ENCODE data around the gene MBNL1. TPM values are rescaled to one million over a fixed set of nuclear protein-coding genes. Genes with fewer than 3 reads are reported as not detected.

Gene MBNL1
- total and polyA plus RNA-seq, 2 of the 13 experiments (the other 11 are each of a cell fraction or from before 2014, with no cell fraction given), result 27.1 to 55.4 TPM

DNA sequence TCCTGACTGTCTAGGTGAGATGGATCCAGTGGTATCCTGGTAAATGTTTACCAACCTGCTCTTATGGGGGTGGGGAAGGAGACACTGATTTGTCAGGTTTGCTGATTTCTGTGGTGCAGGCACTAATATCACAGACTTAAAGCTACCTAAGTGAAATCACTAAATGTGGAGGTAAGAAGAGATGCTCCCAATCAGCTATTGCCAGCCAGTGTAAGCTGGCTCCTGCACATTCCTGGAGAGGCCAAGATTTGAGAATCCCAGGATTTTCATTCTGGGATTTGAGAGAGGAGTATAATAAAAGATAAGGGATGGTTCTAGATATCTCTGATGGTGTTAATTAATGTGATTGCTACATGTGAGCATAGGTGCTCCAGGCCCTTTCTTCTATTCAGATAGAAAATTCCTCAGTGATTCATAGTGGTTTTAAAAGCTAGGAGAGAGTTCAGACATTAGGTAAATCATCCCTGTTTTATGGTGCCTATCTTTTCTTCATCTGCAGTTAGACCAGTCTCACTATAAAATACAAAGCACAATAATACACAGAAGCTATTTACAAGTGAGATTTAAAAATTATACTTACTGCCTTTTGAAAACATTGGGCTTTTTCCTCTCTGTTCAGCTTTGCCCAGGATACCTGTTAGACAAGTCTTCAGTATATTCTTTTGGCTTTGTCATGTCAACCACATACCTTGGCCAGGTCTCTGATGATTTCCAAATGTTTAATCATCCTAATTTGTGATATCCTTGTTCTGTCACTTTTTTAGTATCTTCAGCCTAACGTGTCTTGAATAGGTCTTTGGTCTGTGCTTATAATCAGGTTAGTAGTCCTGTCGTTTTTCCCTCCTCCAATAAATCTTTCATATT, 90.9 kb downstream of the MBNL1 start (continued):
- TF ChIP-seq ZNF589 (CRISPR knock-in tag; conservative IDR thresholded peaks at IDR 0.05) (no peak), RARA (CRISPR knock-in tag; IDR thresholded peaks at IDR 0.05) (no peak)

DNA sequence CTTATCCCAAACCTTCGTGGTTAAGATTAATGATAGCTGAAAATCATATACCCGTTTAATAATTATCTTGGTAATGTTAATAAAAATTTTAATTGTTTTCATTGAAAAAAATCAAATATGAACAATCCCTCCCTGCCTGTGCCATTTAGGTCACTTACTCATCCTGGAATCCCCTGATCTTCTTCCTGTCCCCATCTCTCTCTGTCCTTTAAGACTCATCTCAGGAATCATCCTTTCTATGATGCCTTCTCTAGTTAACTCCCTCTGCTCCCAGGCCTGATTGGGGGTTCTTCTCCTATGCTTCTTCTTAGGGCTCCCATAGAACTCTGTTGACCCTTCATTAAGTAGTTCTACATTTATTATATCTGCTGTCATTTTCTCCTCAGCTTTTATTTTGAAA, 91.6 kb downstream of the MBNL1 start:
- ChIA-PET CTCF (ENCODE audit: low intra/inter-chr PET ratio, low total read pairs) (no interaction called here), POLR2A (no interaction called here)
- TF ChIP-seq ZNF224 (CRISPR knock-in tag; IDR thresholded peaks at IDR 0.05) (no peak), NPAS2 (CRISPR knock-in tag; IDR thresholded peaks at IDR 0.05; ENCODE audit: borderline replicate concordance) (no peak), ZNF160 (CRISPR knock-in tag; IDR thresholded peaks at IDR 0.05) (no peak)
- H3K4me1 ChIP-seq (ENCODE audit: insufficient read depth, low read length), result peaks cover 17% of the 10 kb centered on the region
- no peaks in the 10 kb centered on the region; the same call in 1 of the 2 replicates for H4K20me1 ChIP-seq (ENCODE audit: insufficient read depth, low read length)
- peaks cover 46% of the 10 kb centered on the region for H3K79me2 ChIP-seq (ENCODE audit: insufficient read depth, low read length)
- H3K27me3 ChIP-seq (ENCODE audit: control insufficient read depth in 1 of 2, insufficient read depth in 2 of 2, low read length in 2 of 2), result no peaks in the 10 kb centered on the region
- intact Hi-C loops (cut with micrococcal nuclease; ENCODE audit: unreplicated experiment) (no loop called here), in situ Hi-C loops (cut with HindIII; ENCODE audit: extremely low pct_ligation_motif_present, low pct_unique_long_range_greater_than_20kb) (no loop called here)
- H3K36me3 ChIP-seq (replicated peaks in 1 of 2; ENCODE audit: control insufficient read depth in 1 of 2, insufficient read depth in 2 of 2, low read length in 2 of 2), result no peaks in the 10 kb centered on the region
- no peaks in the 10 kb centered on the region for H3K9me3 ChIP-seq (ENCODE audit: low read length)
- H3K27ac ChIP-seq (ENCODE audit: extremely low read length, insufficient read depth, low read length), result no peak overlapping the region
- no peak overlapping the region for H3K4me3 ChIP-seq (replicated peaks in 1 of 3; ENCODE audit: insufficient read depth in 1 of 3, low read depth in 2 of 3, low read length in 3 of 3)
- no TSS peak for BruUV-seq (replicated peaks)
- DNase-seq (ENCODE audit: low spot score) (no peak), FAIRE-seq (no peak), ATAC-seq (no peak)
- H3K4me2 ChIP-seq (ENCODE audit: low read depth, low read length), result no peak overlapping the region
- no peak overlapping the region for H2AFZ ChIP-seq (ENCODE audit: low read length)
- no peak overlapping the region for H3K9ac ChIP-seq (ENCODE audit: insufficient read depth, low read depth, low read length)
- 96% methylated on average over 2 of the region's 2 CpGs for WGBS (ENCODE audit: low lambda C conversion rate)

DNA sequence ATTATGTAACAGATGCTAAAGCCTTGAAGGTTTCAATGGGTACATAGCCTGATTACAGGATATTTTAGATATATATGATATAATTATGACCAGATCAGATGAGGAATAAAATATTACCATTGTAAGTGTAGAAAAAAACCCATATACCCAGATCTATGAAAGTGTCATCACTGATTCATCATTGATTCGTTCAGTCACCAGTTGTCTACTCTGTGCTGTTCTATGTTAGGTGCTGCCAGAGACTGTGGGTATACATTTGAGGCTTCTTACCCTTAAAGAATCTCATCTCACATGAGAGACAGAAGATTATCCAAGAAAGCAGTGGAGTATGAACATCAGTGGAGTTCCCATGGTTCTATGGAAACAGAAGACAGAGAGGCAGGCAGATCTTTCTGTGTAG, 92.2 kb downstream of the MBNL1 start:
- intact Hi-C loops (cut with micrococcal nuclease; ENCODE audit: unreplicated experiment), result no loop called here
- Histone ChIP-seq H3K36me3 (replicated peaks in 1 of 2; ENCODE audit: control insufficient read depth in 1 of 2, insufficient read depth in 2 of 2, low read length in 2 of 2) (no peaks in the 10 kb centered on the region), H3K27ac (ENCODE audit: extremely low read length, insufficient read depth, low read length) (no peak overlapping the region), H3K4me1 (ENCODE audit: insufficient read depth, low read length) (peaks cover 24% of the 10 kb centered on the region), H4K20me1 (ENCODE audit: insufficient read depth, low read length) (no peaks in the 10 kb centered on the region; the same call in 1 of the 2 replicates), H2AFZ (ENCODE audit: low read length) (no peak overlapping the region), H3K4me2 (ENCODE audit: low read depth, low read length) (no peak overlapping the region), H3K4me3 (replicated peaks in 1 of 3; ENCODE audit: insufficient read depth in 1 of 3, low read depth in 2 of 3, low read length in 3 of 3) (no peak overlapping the region), H3K27me3 (ENCODE audit: control insufficient read depth in 1 of 2, insufficient read depth in 2 of 2, low read length in 2 of 2) (no peaks in the 10 kb centered on the region), H3K79me2 (ENCODE audit: insufficient read depth, low read length) (peaks cover 48% of the 10 kb centered on the region), H3K9me3 (ENCODE audit: low read length) (no peaks in the 10 kb centered on the region), H3K9ac (ENCODE audit: insufficient read depth, low read depth, low read length) (no peak overlapping the region)
- 93% methylated on average over 1 of the region's 1 CpG for WGBS (ENCODE audit: low lambda C conversion rate)
- FAIRE-seq (no peak), ATAC-seq (no peak), DNase-seq (ENCODE audit: low spot score) (no peak)
- no TSS peak for BruUV-seq (replicated peaks)
- in situ Hi-C loops (cut with HindIII; ENCODE audit: extremely low pct_ligation_motif_present, low pct_unique_long_range_greater_than_20kb), result no loop called here
- CTCF ChIA-PET (ENCODE audit: low intra/inter-chr PET ratio, low total read pairs), result no interaction called here
- POLR2A ChIA-PET, result no interaction called here
- TF ChIP-seq ZNF816 (CRISPR knock-in tag; IDR thresholded peaks at IDR 0.05; ENCODE audit: borderline replicate concordance) (no peak), HES4 (CRISPR knock-in tag; IDR thresholded peaks at IDR 0.05; ENCODE audit: borderline replicate concordance) (no peak), ZBTB21 (CRISPR knock-in tag; IDR thresholded peaks at IDR 0.05) (no peak), ZNF121 (CRISPR knock-in tag; IDR thresholded peaks at IDR 0.05) (no peak), ZNF296 (CRISPR knock-in tag; conservative IDR thresholded peaks at IDR 0.05) (no peak), SATB2 (CRISPR knock-in tag; IDR thresholded peaks at IDR 0.05) (no peak), HNRNPLL (IDR thresholded peaks at IDR 0.05; ENCODE audit: low read depth, low read length, poor library complexity, severe bottlenecking) (no peak), RFX5 (IDR thresholded peaks at IDR 0.05; ENCODE audit: low read depth, low read length) (no peak), DNMT3B (CRISPR knock-in tag; conservative IDR thresholded peaks at IDR 0.05) (no peak), XBP1 (CRISPR knock-in tag; IDR thresholded peaks at IDR 0.05) (no peak), CENPX (CRISPR knock-in tag; IDR thresholded peaks at IDR 0.05) (no peak)
- TF ChIP-seq, protein P1, sequence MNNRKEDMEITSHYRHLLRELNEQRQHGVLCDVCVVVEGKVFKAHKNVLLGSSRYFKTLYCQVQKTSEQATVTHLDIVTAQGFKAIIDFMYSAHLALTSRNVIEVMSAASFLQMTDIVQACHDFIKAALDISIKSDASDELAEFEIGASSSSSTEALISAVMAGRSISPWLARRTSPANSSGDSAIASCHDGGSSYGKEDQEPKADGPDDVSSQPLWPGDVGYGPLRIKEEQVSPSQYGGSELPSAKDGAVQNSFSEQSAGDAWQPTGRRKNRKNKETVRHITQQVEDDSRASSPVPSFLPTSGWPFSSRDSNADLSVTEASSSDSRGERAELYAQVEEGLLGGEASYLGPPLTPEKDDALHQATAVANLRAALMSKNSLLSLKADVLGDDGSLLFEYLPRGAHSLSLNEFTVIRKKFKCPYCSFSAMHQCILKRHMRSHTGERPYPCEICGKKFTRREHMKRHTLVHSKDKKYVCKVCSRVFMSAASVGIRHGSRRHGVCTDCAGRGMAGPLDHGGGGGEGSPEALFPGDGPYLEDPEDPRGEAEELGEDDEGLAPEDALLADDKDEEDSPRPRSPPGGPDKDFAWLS (CRISPR knock-in tag; IDR thresholded peaks at IDR 0.05; ENCODE audit: borderline replicate concordance), result no peak
